B cell (primary cell): ENCODE data around the gene FBLIM1. TPM values are rescaled to one million over a fixed set of nuclear protein-coding genes. Genes with fewer than 3 reads are reported as not detected.

Experiments
- ATAC-seq: fragments of 200-7000 bp; cut with Tn5 transposase; one replicate; pipeline ENCODE4 v1.10.0; 2021; ENCODE audit warnings: low read depth, mild to moderate bottlenecking, moderate number of reproducible peaks, moderate library complexity
- CTCF ChIA-PET: fragments of 350-600 bp; sonication (Branson Sonifier 250); formaldehyde crosslinking; loops from one replicate; lab custom pipeline; 2021; ENCODE audit warnings: antibody characterized with exemption, inconsistent platforms; lab: Charles Lee
- POLR2A ChIA-PET: fragments of 350-600 bp; sonication (Branson Sonifier 250); formaldehyde crosslinking; loops from one replicate; lab custom pipeline; 2021; ENCODE audit warnings: antibody characterized with exemption; lab: Charles Lee
- DNase-seq: peaks from one replicate; pipeline ENCODE4 v3.0.0; 2013
- H2AFZ ChIP-seq: 2 replicates; pipeline ENCODE4 v1.6.1; 2012; ENCODE audit warnings: mild to moderate bottlenecking, low read depth, low read length; ENCODE audit not compliant: insufficient read depth, poor library complexity, severe bottlenecking
- H3K27ac ChIP-seq, 2 donors: 1 replicate in 1 of 2; 2 replicates in 1 of 2; pipeline ENCODE4 v1.5.1; 2012 to 2013; ENCODE audit warnings: low read length in 2 of 2, mild to moderate bottlenecking in 2 of 2, moderate library complexity in 1 of 2
- H3K27me3 ChIP-seq, 4 experiments: fragments of 200-600 bp in 1 of 4; sonication (generic) in 1 of 4; replicated peaks in 1 of 4; 1 replicate in 2 of 4; 2 replicates in 2 of 4; pipeline versions ENCODE4 v1.6.1 to v1.7.0; 2013 to 2016; ENCODE audit warnings: low read length in 3 of 4, mild to moderate bottlenecking in 2 of 4, mixed read lengths in 1 of 4, moderate library complexity in 1 of 4; ENCODE audit not compliant: insufficient read depth in 4 of 4, control insufficient read depth in 3 of 4; ENCODE audit errors: control extremely low read depth in 1 of 4
- H3K36me3 ChIP-seq, 2 experiments: replicated peaks in 1 of 2; 1 replicate in 1 of 2; 2 replicates in 1 of 2; pipeline versions ENCODE4 v1.6.1 to v1.7.1; 2013; ENCODE audit warnings: low read length in 1 of 2; ENCODE audit not compliant: insufficient read depth in 2 of 2, control insufficient read depth in 1 of 2; ENCODE audit errors: control extremely low read depth in 1 of 2, extremely low read depth in 1 of 2
- H3K4me1 ChIP-seq, 2 donors: fragments of 200-600 bp in 1 of 2; sonication (generic) in 1 of 2; 1 replicate in 1 of 2; 2 replicates in 1 of 2; pipeline versions ENCODE4 v1.5.1 to v1.6.1; 2013 to 2017; ENCODE audit warnings: low read length in 2 of 2; ENCODE audit not compliant: control insufficient read depth in 2 of 2, insufficient read depth in 2 of 2
- H3K4me2 ChIP-seq: replicated peaks from 2 replicates; pipeline ENCODE3; 2012; ENCODE audit warnings: mild to moderate bottlenecking, low read depth, low read length; ENCODE audit not compliant: poor library complexity, severe bottlenecking
- H3K4me3 ChIP-seq, 5 experiments: fragments of 200-600 bp in 1 of 5; sonication (generic) in 1 of 5; 1 replicate in 3 of 5; 2 replicates in 2 of 5; pipeline versions ENCODE4 v1.5.1 to v1.7.0; 2011 to 2016; ENCODE audit warnings: low read length in 4 of 5, mild to moderate bottlenecking in 4 of 5, low read depth in 2 of 5, control low read depth in 1 of 5, moderate library complexity in 1 of 5; ENCODE audit not compliant: insufficient read depth in 1 of 5; ENCODE audit errors: control extremely low read depth in 1 of 5, extremely low read depth in 1 of 5
- H3K79me2 ChIP-seq: fragments of 200-600 bp; sonication (generic); one replicate; pipeline ENCODE4 v1.6.0; 2016; ENCODE audit warnings: low read length; ENCODE audit not compliant: control insufficient read depth, insufficient read depth
- H3K9ac ChIP-seq: fragments of 200-600 bp; sonication (generic); 2 replicates; pipeline ENCODE4 v1.6.1; 2017; ENCODE audit warnings: mild to moderate bottlenecking, low read length, moderate library complexity
- H3K9me3 ChIP-seq, 3 donors: one replicate each; pipeline versions ENCODE4 v1.6.1 to v1.7.1; 2013; ENCODE audit warnings: low read length in 2 of 3; ENCODE audit not compliant: control insufficient read depth in 2 of 3, insufficient read depth in 1 of 3; ENCODE audit errors: control extremely low read depth in 1 of 3
- H4K20me1 ChIP-seq: 2 replicates; pipeline ENCODE4 v1.6.0; 2012; ENCODE audit warnings: mild to moderate bottlenecking, low read length; ENCODE audit not compliant: insufficient read depth, control insufficient read depth, poor library complexity, severe bottlenecking
- H3K27ac Mint-ChIP-seq: one replicate; pipeline ENCODE4 v1.8.0; 2021; ENCODE audit warnings: mixed read lengths
- H3K27me3 Mint-ChIP-seq: one replicate; pipeline ENCODE4 v1.8.0; 2021; ENCODE audit warnings: mixed read lengths
- H3K4me1 Mint-ChIP-seq: one replicate; pipeline ENCODE4 v1.8.0; 2021; ENCODE audit warnings: mixed read lengths
- H3K4me3 Mint-ChIP-seq: one replicate; pipeline ENCODE4 v1.8.0; 2021; ENCODE audit warnings: mixed read lengths
- H3K9me3 Mint-ChIP-seq: one replicate; pipeline ENCODE4 v1.8.0; 2022; ENCODE audit warnings: mixed read lengths; ENCODE audit not compliant: insufficient read depth
- EZH2 ChIP-seq: IDR thresholded peaks from 2 replicates; pipeline ENCODE4 v1.6.1; 2012; ENCODE audit warnings: borderline replicate concordance, low read depth, mild to moderate bottlenecking, moderate library complexity, low read length; ENCODE audit not compliant: insufficient read depth, poor library complexity, severe bottlenecking
- WGBS: methylation state at CpG from one replicate; pipeline ENCODE4 v1.1.5; 2013; ENCODE audit warnings: missing lambda C conversion rate; ENCODE audit not compliant: insufficient coverage; 5-methylcytosine and 5-hydroxymethylcytosine counted together
- intact Hi-C: fragments of 100-400 bp; cut with micrococcal nuclease; formaldehyde crosslinking; loops from one replicate; pipeline ENCODE4 v1.10.0; 2022
- polyA plus RNA-seq: library from polyadenylated mRNA; depleted of rRNA; stranded (reverse); fragments of >200 nt; gene quantifications from 2 replicates; pipeline ENCODE4 v1.2.3, GENCODE V29; 2012
- total RNA-seq, 2 donors: library from RNA; stranded (reverse); fragments of 120-200 nt in 1 of 2; gene quantifications; 1 replicate in 1 of 2; 2 replicates in 1 of 2; pipeline versions ENCODE4 v1.2.3 to v1.2.4, GENCODE V29; 2013 to 2022
- TF ChIP-seq, protein P1 (sequence below): fragments of 200-600 bp; IDR thresholded peaks from one replicate; pipeline ENCODE4 v1.8.0; 2022; ENCODE audit warnings: antibody characterized with exemption, mild to moderate bottlenecking

FBLIM1 gene
- total and polyA plus RNA-seq, 2 donors (not counting 1 experiment from before 2014, with no cell fraction given) = not detected

GRCh38 chr1:15736038-15736891 is 22.3 kb upstream of the FBLIM1 start, which contains the start of gene SLC25A34:
Gene SLC25A34 (plus strand): TSS chr1:15736258. CDS start chr1:15736486, 228 bp downstream.
- no peak within 1 kb of the TSS for H2AFZ ChIP-seq
- ChIA-PET POLR2A (interaction anchor here (0.7 kb wide), 2 partner anchors 518 to 990 kb away, joined by 3 read pairs; no protein-coding TSS in a partner anchor), CTCF (interaction anchor here (6.8 kb wide), 1 partner anchor 141 kb away, joined by 75 read pairs; no protein-coding TSS in a partner anchor)
- no peaks in the 10 kb centered on the region for H3K27me3 Mint-ChIP-seq
- peaks cover 0 to 6% of the 10 kb centered on the region in 2 donors for H3K4me1 ChIP-seq
- H3K36me3 ChIP-seq = peaks cover 0 to 33% of the 10 kb centered on the region in 2 experiments
- no peaks in the 10 kb centered on the region for H3K9me3 ChIP-seq
- TF ChIP-seq, protein P1, sequence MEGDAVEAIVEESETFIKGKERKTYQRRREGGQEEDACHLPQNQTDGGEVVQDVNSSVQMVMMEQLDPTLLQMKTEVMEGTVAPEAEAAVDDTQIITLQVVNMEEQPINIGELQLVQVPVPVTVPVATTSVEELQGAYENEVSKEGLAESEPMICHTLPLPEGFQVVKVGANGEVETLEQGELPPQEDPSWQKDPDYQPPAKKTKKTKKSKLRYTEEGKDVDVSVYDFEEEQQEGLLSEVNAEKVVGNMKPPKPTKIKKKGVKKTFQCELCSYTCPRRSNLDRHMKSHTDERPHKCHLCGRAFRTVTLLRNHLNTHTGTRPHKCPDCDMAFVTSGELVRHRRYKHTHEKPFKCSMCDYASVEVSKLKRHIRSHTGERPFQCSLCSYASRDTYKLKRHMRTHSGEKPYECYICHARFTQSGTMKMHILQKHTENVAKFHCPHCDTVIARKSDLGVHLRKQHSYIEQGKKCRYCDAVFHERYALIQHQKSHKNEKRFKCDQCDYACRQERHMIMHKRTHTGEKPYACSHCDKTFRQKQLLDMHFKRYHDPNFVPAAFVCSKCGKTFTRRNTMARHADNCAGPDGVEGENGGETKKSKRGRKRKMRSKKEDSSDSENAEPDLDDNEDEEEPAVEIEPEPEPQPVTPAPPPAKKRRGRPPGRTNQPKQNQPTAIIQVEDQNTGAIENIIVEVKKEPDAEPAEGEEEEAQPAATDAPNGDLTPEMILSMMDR = no peak
- TF ChIP-seq EZH2 = no peak
- H3K79me2 ChIP-seq = no peaks in the 10 kb centered on the region
- DNase-seq = no peak
- H3K4me2 ChIP-seq = no peak within 1 kb of the TSS
- no peaks in the 10 kb centered on the region for H3K9me3 Mint-ChIP-seq
- H3K4me3 ChIP-seq = no peak within 1 kb of the TSS
- H3K27ac ChIP-seq = no peak within 1 kb of the TSS
- intact Hi-C loops = no loop called here
- H3K4me1 Mint-ChIP-seq = peaks cover 3% of the 10 kb centered on the region
- WGBS = 97% methylated on average over 35 of the region's 35 CpGs
- no peaks in the 10 kb centered on the region for H3K27me3 ChIP-seq
- no peak within 1 kb of the TSS for H3K9ac ChIP-seq
- no peak for ATAC-seq
- no peak within 1 kb of the TSS for H3K4me3 Mint-ChIP-seq
- H3K27ac Mint-ChIP-seq = peak within 1 kb of the TSS; percentile 53
- no peaks in the 10 kb centered on the region for H4K20me1 ChIP-seq

- Histone ChIP-seq H3K27me3 (no peaks in the 10 kb centered on the region), H3K4me3 (no peak overlapping the region), H3K27ac (no peak overlapping the region), H3K9ac (no peak overlapping the region), H3K79me2 (no peaks in the 10 kb centered on the region), H3K4me2 (no peak overlapping the region), H4K20me1 (no peaks in the 10 kb centered on the region), H2AFZ (no peak overlapping the region), H3K9me3 (no peaks in the 10 kb centered on the region), H3K4me1 (peaks cover 0 to 11% of the 10 kb centered on the region in 2 donors), H3K36me3 (peaks cover 0 to 27% of the 10 kb centered on the region in 2 experiments)
- WGBS = 70% methylated on average over 2 of the region's 6 CpGs
- Mint-ChIP-seq H3K4me1 (peaks cover 6% of the 10 kb centered on the region), H3K9me3 (no peaks in the 10 kb centered on the region), H3K27ac (no peak overlapping the region), H3K27me3 (no peaks in the 10 kb centered on the region), H3K4me3 (no peak overlapping the region)
- intact Hi-C loops = no loop called here
- TF ChIP-seq EZH2 = no peak
- TF ChIP-seq, protein P1 = no peak
- ATAC-seq (no peak), DNase-seq (no peak)
- POLR2A ChIA-PET = no interaction called here
- CTCF ChIA-PET = interaction anchor here (0.7 to 6.8 kb wide), 4 partner anchors 139 to 237 kb away, joined by 3 to 75 read pairs (median 3); no protein-coding TSS in a partner anchor
These were observed 21.7 kb upstream of the FBLIM1 start for GRCh38 chr1:15736892-15737261.
